ENCODE data around the gene ODAD4.
A peak's percentile ranks its signal among the peaks of the same experiment; 100 is the strongest.

The ODAD4 gene

GRCh38 chr17:41930009-41930832, at the start of gene ODAD4:
ODAD4 (plus strand) TSS chr17:41930617; CDS start chr17:41930724, 107 bp downstream.
- Histone ChIP-seq H3K9ac (ENCODE audit: low read depth, low read length) (peak within 1 kb of the TSS; percentile 94), H3K9me3 (ENCODE audit: control insufficient read depth, insufficient read depth, low read length) (no peaks in the 10 kb centered on the region), H3K4me1 (ENCODE audit: insufficient read depth, low read length) (peaks cover 4% of the 10 kb centered on the region; the same call in 1 of the 2 replicates), H3K36me3 (ENCODE audit: insufficient read depth, low read length) (no peaks in the 10 kb centered on the region)

- H3K36me3 ChIP-seq (ENCODE audit: insufficient read depth, low read length): peaks cover 39% of the 10 kb centered on the region
- H3K4me1 ChIP-seq (ENCODE audit: insufficient read depth, low read length): no peaks in the 10 kb centered on the region
- no peak overlapping the region for H3K9ac ChIP-seq (ENCODE audit: low read depth, low read length)
- H3K9me3 ChIP-seq (ENCODE audit: control insufficient read depth, insufficient read depth, low read length): no peaks in the 10 kb centered on the region
Measured at GRCh38 chr17:41882756-41883155, 47.7 kb upstream of the ODAD4 start.

- Histone ChIP-seq H3K9ac (ENCODE audit: low read depth, low read length) (no peak overlapping the region), H3K9me3 (ENCODE audit: control insufficient read depth, insufficient read depth, low read length) (no peaks in the 10 kb centered on the region), H3K36me3 (ENCODE audit: insufficient read depth, low read length) (peaks cover 39% of the 10 kb centered on the region), H3K4me1 (ENCODE audit: insufficient read depth, low read length) (no peaks in the 10 kb centered on the region)
Measured at GRCh38 chr17:41885733-41886132, 44.7 kb upstream of the ODAD4 start.

GRCh38 chr17:41888332-41888965, 42.0 kb upstream of the ODAD4 start:
- no peaks in the 10 kb centered on the region for H3K4me1 ChIP-seq (ENCODE audit: insufficient read depth, low read length)
- no peak overlapping the region for H3K9ac ChIP-seq (ENCODE audit: low read depth, low read length)
- H3K36me3 ChIP-seq (ENCODE audit: insufficient read depth, low read length): peaks cover 50% of the 10 kb centered on the region
- no peaks in the 10 kb centered on the region for H3K9me3 ChIP-seq (ENCODE audit: control insufficient read depth, insufficient read depth, low read length)

GRCh38 chr17:41891135-41892020, 39.0 kb upstream of the ODAD4 start:
- Histone ChIP-seq H3K36me3 (ENCODE audit: insufficient read depth, low read length) (peaks cover 55% of the 10 kb centered on the region), H3K4me1 (ENCODE audit: insufficient read depth, low read length) (no peaks in the 10 kb centered on the region), H3K9ac (ENCODE audit: low read depth, low read length) (no peak overlapping the region), H3K9me3 (ENCODE audit: control insufficient read depth, insufficient read depth, low read length) (no peaks in the 10 kb centered on the region)

- Histone ChIP-seq H3K4me1 (ENCODE audit: insufficient read depth, low read length) (no peaks in the 10 kb centered on the region), H3K9me3 (ENCODE audit: control insufficient read depth, insufficient read depth, low read length) (no peaks in the 10 kb centered on the region), H3K36me3 (ENCODE audit: insufficient read depth, low read length) (peaks cover 51% of the 10 kb centered on the region)
Measured at GRCh38 chr17:41892021-41892376, 38.4 kb upstream of the ODAD4 start.

DNA sequence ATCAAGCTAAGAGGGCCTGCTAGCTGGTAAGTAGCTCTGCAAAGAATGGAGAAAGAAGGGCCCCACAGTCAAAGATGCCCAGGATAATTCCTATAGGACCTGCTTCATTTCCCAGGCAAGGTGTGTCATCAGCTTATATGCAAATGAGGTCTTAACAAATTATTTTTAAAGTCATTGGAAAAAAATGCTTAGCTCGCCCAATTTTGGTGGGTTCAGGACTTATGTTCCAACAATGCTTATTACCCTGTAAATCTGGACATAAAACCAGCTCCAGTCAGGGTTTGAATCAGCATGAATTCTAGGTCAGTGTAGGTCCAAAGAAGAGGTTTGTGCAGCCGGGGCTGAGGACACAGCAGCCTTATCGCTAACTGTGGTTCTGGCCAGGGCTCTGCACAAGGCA, 37.0 kb upstream of the ODAD4 start:
- H3K9me3 ChIP-seq (ENCODE audit: control insufficient read depth, insufficient read depth, low read length): no peaks in the 10 kb centered on the region
- H3K9ac ChIP-seq (ENCODE audit: low read depth, low read length): no peak overlapping the region
- peaks cover 50% of the 10 kb centered on the region for H3K36me3 ChIP-seq (ENCODE audit: insufficient read depth, low read length)
- no peaks in the 10 kb centered on the region for H3K4me1 ChIP-seq (ENCODE audit: insufficient read depth, low read length)

More at GRCh38 chr17:41892021-41892376, 38.4 kb upstream of the ODAD4 start:
- no peak overlapping the region for H3K9ac ChIP-seq (ENCODE audit: low read depth, low read length)

DNA sequence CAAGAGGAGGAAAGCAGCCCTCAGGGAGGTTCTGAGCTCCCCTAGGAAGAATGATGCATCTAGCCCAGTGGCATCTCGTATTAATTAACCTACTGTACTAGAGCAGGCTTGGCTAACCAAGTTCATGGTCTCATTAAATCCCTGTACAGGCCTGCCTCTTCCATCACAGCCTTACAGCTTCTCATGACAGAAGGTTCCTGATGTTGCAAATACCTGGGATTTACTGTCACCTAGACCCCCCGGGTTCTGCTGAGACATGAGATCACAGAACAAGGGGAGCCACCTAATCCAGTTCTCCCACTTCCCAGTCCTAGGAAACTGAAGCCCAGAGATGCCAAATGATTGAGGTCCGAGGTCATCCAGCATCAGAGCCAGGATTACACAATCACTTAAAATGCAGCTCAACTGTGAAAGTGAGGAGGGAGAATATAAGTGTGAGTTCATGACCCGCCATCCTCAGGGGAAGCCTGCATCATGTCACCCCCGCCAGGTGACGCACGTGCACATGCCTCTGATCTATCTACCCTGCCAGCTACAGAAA, 35.6 kb upstream of the ODAD4 start:
- no peaks in the 10 kb centered on the region for H3K9me3 ChIP-seq (ENCODE audit: control insufficient read depth, insufficient read depth, low read length)
- H3K9ac ChIP-seq (ENCODE audit: low read depth, low read length): no peak overlapping the region
- H3K36me3 ChIP-seq (ENCODE audit: insufficient read depth, low read length): peaks cover 50% of the 10 kb centered on the region
- H3K4me1 ChIP-seq (ENCODE audit: insufficient read depth, low read length): no peaks in the 10 kb centered on the region

- H3K4me1 ChIP-seq (ENCODE audit: insufficient read depth, low read length): no peaks in the 10 kb centered on the region
- no peaks in the 10 kb centered on the region for H3K9me3 ChIP-seq (ENCODE audit: control insufficient read depth, insufficient read depth, low read length)
- H3K36me3 ChIP-seq (ENCODE audit: insufficient read depth, low read length): peaks cover 48% of the 10 kb centered on the region
- H3K9ac ChIP-seq (ENCODE audit: low read depth, low read length): no peak overlapping the region
Measured at GRCh38 chr17:41895617-41896016, 34.8 kb upstream of the ODAD4 start.

DNA sequence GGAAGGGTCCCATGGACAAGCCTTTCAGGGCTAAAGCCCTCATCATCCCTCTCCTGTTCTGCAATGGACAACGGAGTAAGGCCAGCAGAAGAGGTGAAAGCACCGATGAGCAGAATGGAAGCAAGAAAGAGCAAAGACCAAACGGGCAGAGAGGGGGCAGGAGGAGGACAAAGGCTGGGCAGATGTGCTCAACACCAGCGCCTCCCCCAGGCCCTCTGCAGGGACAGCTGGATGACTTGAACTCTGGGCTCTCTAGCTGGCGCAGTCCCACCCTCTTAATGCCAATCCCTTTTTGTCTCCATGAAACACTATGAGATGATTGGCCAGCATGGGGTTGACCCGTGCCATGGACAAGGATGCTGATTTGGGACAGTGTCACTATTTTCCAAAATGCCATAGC, 33.7 kb upstream of the ODAD4 start:
- peaks cover 48% of the 10 kb centered on the region for H3K36me3 ChIP-seq (ENCODE audit: insufficient read depth, low read length)

GRCh38 chr17:41901646-41902045, 28.8 kb upstream of the ODAD4 start:
- Histone ChIP-seq H3K4me1 (ENCODE audit: insufficient read depth, low read length) (no peaks in the 10 kb centered on the region), H3K36me3 (ENCODE audit: insufficient read depth, low read length) (peaks cover 54% of the 10 kb centered on the region), H3K9ac (ENCODE audit: low read depth, low read length) (no peak overlapping the region), H3K9me3 (ENCODE audit: control insufficient read depth, insufficient read depth, low read length) (no peaks in the 10 kb centered on the region)

More for the DNA sequence above, 33.7 kb upstream of the ODAD4 start:
- H3K4me1 ChIP-seq (ENCODE audit: insufficient read depth, low read length): no peaks in the 10 kb centered on the region
- H3K9me3 ChIP-seq (ENCODE audit: control insufficient read depth, insufficient read depth, low read length): no peaks in the 10 kb centered on the region
- no peak overlapping the region for H3K9ac ChIP-seq (ENCODE audit: low read depth, low read length)

- no peaks in the 10 kb centered on the region for H3K9me3 ChIP-seq (ENCODE audit: control insufficient read depth, insufficient read depth, low read length)
- 0 out of 2 replicates have a peak, but pooled peaks cover 5% of the 10 kb centered on the region for H3K4me1 ChIP-seq (ENCODE audit: insufficient read depth, low read length)
- H3K36me3 ChIP-seq (ENCODE audit: insufficient read depth, low read length): peaks cover 49% of the 10 kb centered on the region
Measured at GRCh38 chr17:41904242-41904841, 26.1 kb upstream of the ODAD4 start.

DNA sequence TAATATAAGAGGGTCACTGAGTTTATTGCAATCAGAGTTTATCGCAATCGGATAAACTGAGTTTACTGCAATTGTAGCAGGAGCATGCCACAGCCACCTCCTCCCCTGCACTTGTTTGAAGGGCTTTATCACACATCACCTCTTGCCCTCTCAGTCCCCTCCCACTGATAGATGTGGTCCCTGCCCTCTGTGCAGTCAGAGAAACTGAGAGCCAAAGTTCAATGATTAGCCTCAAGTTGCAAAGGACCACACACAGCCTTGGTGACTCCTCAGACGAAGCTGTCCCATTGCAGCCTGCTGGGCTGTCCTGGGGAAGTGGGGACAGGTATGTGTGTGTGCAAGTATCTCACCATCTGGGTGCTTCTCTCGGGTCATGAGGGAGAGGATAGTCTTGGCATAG, 25.2 kb upstream of the ODAD4 start:
- Histone ChIP-seq H3K4me1 (ENCODE audit: insufficient read depth, low read length) (0 out of 2 replicates have a peak, but pooled peaks cover 5% of the 10 kb centered on the region), H3K9ac (ENCODE audit: low read depth, low read length) (no peak overlapping the region), H3K36me3 (ENCODE audit: insufficient read depth, low read length) (peaks cover 55% of the 10 kb centered on the region), H3K9me3 (ENCODE audit: control insufficient read depth, insufficient read depth, low read length) (no peaks in the 10 kb centered on the region)

More at GRCh38 chr17:41904242-41904841, 26.1 kb upstream of the ODAD4 start:
- H3K9ac ChIP-seq (ENCODE audit: low read depth, low read length): no peak overlapping the region

Measured in ES-I3 (cell line).